ENCODE results near the gene TMEM217.
"Not testable (repeated sequence)": the region's sequence is repeated elsewhere in the genome, so short reads cannot be mapped to it uniquely, and the experiment has no call there.

Gene TMEM217

DNA sequence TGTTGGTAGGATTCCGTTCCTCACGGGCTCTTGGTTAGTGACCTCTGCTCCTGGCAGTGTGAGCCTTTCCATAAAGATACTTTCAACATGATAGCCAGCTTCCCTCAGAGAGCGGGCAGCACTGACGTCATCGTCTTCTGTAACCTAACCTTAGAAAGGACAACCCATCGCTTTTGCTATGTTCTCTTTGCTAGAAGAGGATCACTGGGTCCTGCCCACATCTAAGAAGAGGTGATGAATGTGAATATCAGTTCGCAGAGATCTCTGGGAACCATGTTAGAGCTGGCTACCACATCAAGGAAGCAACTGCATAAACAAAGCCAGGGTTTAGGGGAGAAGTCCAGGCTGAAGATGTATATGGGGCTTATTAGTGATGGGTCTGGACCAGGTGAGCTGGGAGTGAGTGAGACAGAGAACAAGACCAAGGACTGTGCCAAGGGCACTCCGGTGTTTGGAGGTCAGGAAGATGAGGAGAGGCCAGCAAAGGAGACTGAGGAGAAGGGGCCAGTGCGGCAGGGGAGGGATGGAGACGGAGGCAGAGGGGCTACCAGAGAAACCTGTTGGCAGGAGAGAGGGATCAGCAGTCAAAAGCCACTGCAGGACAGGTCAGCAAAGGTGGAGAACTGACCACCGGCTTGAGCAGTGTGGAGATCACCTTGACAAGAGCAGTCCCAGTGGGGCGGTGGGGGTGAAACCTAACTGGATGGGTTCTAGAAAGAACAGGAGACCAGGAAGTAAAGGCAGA is 48.3 kb downstream of the TMEM217 start:
- DNase-seq, result peak; percentile 46 to 58

- no peak for DNase-seq
Observed at GRCh38 chr6:37208793-37209192, 49.2 kb downstream of the TMEM217 start.

- peak; percentile 96 to 97 for DNase-seq
Observed at GRCh38 chr6:37207903-37208456, 50.0 kb downstream of the TMEM217 start.

GRCh38 chr6:37206622-37207021 is 51.3 kb downstream of the TMEM217 start:
- no peak for DNase-seq

- DNase-seq, result no peak
Observed at GRCh38 chr6:37205997-37206340, 52.0 kb downstream of the TMEM217 start.

DNA sequence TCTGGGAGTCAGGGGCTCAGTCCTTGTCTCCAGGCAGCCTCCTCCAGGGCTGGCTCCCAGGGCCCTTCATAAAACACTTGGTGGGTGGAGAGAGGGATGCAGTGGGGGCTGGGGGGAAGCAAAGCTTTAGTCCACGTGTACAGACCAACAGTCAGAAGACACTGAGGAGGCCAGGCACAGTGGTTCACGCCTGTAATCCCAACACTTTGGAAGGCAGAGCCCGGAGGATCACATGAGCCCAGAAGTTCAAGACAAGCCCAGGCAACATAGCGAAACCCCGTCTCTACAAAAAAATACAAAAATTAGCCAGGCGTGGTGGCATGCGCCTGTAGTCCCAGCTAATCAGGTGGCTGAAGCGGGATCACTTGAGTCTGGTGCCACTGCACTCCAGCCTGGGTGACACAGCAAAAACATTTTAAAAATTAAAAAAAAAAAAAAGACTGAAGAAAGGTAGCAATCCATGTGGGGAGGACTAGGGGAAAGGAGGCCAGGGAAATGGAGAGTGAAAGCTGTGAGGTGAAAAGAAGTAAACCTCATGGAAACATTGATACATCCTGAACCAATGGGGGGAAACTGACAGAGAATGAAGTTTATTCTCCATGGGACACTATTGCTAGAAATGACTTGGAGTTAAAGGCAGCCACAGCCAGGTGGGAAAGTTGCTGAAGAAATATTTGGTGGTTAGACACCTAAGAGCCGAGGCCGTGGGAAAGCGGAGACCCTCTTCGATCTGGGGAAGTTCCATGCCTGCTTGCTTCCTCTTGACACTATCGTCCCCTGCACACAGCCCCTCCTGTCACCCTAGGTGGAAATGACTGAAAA is 52.6 kb downstream of the TMEM217 start:
- DNase-seq, result no peak

- no peak for DNase-seq
Observed at GRCh38 chr6:37204014-37204751, 53.8 kb downstream of the TMEM217 start.

DNA sequence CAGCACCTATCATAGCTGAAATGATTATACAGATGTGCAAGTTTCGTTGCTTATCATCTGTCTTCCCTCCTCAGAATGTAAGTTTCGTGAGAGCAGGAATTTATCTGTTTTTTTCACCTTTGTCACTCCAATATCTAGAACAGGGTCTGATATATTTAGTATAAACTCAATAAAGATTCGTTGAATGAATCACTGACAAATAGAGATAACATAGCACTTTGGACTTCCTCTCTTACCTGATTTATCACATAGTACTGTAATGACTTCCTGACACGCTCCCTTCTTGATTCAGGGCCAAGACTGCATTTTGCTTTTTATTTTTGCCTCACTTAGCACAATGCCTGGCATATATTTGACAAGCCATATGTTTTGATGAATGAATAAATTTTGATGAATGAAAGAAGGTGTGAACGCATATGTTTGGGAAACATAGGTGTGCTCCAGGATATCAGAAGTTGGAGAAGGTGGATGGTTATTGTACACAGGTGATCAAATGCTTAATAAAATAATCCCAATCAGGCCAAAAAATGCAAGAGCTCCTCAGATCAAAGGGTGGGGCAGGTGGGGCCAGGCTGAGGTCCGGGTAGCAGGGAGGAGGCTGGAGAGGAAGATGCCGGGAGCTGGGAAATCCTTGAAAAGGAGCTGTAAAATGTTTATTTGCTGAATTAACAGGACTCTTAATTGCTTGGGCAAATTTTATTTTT is 55.0 kb downstream of the TMEM217 start:
- no peak for DNase-seq

DNA sequence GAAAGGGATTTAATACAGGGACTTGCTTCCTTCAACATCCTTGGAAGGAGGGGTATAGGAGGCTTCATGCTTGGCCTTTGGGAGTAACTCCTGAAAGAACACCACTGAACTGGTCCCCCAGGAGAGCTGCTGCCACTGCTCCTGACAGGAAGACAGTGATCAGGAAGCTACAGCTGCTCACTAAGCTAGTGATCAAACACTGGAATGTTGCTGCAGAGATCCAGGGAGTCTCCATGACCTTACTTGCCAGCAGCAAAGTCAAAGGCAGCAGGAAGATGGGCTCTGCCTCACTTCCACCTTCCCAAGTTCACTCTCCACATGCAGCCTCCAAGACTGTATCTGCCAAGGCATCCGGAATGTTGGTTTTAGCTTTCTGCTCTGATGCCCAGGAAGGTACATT is 56.2 kb downstream of the TMEM217 start:
- no peak for DNase-seq

DNA sequence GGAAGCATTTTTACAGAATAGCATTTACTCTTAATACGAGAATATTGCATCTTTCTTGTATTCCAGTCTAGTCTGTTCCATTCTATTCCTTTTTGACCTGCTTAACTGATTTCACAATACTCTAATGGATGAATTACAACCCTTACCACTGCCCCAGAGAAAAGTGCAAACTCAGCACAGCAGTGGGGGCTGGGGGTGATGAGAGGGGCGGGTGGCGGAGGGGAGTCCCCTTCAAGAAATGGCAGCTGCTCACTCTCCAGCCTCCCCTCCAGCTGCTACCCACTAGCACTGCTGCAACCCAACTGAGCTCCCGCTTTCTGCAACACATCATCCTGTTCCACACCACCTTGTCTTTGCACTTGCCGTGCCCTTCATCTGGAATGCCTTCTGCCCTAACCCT is 57.9 kb downstream of the TMEM217 start:
- no peak for DNase-seq

DNA sequence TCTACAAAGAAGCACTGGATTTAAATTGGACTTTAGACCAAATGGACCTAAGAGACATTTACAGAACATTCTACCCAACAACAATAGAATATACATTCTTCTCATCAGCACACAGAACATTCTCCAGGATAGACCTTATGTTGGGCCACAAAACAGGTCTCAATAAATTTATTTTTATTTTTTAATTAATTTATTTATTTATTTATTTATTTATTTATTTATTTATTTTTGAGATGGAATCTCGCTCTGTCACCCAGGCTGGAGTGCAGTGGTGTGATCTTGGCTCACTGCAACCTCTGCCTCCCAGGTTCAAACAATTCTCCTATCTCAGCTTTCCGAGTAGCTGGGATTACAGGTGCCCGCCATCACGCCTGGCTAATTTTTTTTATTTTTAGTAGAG is 61.5 kb downstream of the TMEM217 start:
- not testable (repeated sequence) for DNase-seq

GRCh38 chr6:37194886-37195285 is 63.1 kb downstream of the TMEM217 start:
- DNase-seq, result not testable (repeated sequence)

- DNase-seq, result no peak
Observed at GRCh38 chr6:37192666-37193065, 65.3 kb downstream of the TMEM217 start.

- DNase-seq, result no peak
Observed at GRCh38 chr6:37190159-37190535, 67.8 kb downstream of the TMEM217 start.

DNA sequence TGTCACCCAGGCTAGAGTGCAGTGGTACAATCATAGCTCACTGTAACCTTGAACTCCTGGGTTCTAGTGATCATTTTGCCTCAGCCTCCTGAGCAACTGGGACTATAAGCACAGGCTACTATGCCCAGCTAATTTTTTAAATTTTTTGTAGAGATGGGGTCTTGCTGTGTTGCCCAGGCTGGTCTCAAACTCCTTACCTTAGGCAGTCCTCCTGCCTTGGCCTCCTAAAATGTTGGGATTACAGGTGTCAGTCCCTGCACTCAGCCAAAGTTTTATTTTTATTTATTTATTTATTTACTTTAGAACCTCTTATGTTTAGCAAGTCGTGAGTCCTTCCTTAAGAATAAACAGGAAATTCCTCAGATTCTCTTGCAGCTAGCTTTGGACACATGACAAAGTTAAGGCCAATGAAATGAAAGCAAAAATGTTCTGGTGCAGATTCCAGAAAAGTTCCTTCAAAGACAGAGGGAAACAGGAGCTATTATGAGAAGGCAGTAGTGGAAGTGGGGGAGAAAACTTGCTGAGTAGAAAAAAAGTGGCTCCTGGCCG is 68.9 kb downstream of the TMEM217 start:
- no peak for DNase-seq

- DNase-seq, result no peak
Observed at GRCh38 chr6:37187321-37188022, 70.5 kb downstream of the TMEM217 start.

DNA sequence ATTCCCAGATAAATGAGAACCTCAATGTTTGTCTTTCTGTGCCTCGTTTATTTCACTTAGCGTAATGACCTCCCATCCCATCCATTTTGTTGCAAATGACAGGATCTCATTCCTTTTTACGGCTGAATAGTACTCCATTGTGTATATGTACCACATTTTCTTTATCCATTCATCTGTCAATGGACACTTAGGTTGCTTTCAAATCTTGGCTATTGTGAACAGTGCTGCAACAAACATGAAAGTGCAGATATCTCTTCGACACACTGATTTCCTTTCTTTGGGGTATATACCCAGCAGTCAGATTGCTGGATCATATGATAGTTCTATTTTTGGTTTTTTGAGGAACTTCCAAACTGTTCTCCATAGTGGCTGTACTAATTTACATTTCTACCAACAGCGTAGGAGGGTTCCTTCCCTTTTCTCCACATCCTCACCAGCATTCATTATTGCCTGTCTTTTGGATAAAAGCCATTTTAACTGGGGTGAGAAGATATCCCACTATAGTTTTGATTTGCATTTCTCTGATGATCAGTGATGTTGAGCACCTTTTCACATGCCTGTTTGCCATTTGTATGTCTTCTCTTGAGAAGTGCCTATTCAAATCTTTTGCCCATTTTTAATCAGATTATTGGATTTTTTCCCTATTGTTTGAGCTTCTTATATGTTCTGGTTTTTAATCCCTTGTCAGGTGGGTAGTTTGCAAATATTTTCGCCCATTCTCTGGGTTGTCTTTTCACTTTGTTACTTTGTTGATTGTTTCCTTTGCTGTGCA is 71.8 kb downstream of the TMEM217 start:
- DNase-seq, result not testable (repeated sequence)

GRCh38 chr6:37182736-37183590 is 75.0 kb downstream of the TMEM217 start:
- DNase-seq, result peak in 1 of 2 experiments; percentile 61

DNA sequence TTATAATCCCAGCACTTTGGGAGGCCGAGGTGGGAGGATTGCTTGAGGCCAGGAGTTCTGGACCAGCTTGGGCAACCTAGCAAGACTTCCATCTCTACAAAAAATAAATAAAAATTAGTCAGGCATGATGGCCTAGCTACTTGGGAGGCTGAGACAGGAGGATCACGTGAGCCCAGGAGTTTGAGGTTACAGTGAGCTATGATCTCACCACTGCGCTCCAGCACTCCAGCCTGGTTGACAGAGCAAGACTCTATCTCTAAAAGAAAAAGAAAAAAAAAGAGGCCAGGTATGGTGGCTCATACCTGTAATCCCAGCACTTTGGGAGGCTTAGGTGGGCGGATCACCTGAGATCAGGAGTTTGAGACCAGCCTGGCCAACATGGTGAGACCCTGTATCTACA is 77.3 kb downstream of the TMEM217 start:
- DNase-seq, result not testable (repeated sequence)

- no peak for DNase-seq
Observed at GRCh38 chr6:37180075-37180474, 77.9 kb downstream of the TMEM217 start.

Measured in activated CD4-positive, alpha-beta T cell treated with anti-CD3 and anti-CD28 coated beads, Interleukin-2, amount 50 U/mL, for 48 hours (primary cell).